Thymus (tissue), 11 donors: ENCODE data around the gene DNAJC24. TPM values are rescaled to one million over a fixed set of nuclear protein-coding genes. Genes with fewer than 3 reads are reported as not detected.

ENCODE experiments used
- DNase-seq, 9 donors: peaks; one replicate each; pipeline ENCODE4 v3.0.0-alpha.2; 2013; ENCODE audit warnings: low spot score in 9 of 9, low read depth in 6 of 9, missing footprints in 1 of 9
- H3K27ac ChIP-seq, 2 donors: one replicate each; pipeline ENCODE4 v1.5.1; 2013; ENCODE audit warnings: control low read depth in 1 of 2, low read depth in 1 of 2, low read length in 1 of 2, mild to moderate bottlenecking in 1 of 2, moderate library complexity in 1 of 2
- H3K27me3 ChIP-seq, 2 donors: one replicate each; pipeline ENCODE4 v1.5.1; 2013; ENCODE audit warnings: low read length in 1 of 2; ENCODE audit not compliant: control insufficient read depth in 2 of 2, insufficient read depth in 1 of 2
- H3K36me3 ChIP-seq, 2 donors: one replicate each; pipeline ENCODE4 v1.5.1; 2013; ENCODE audit warnings: low read length in 1 of 2, mild to moderate bottlenecking in 1 of 2, moderate library complexity in 1 of 2; ENCODE audit not compliant: control insufficient read depth in 2 of 2, insufficient read depth in 2 of 2
- H3K4me1 ChIP-seq, 2 donors: one replicate each; pipeline ENCODE4 v1.5.1; 2013; ENCODE audit warnings: low read length in 2 of 2; ENCODE audit not compliant: control insufficient read depth in 2 of 2, insufficient read depth in 2 of 2
- H3K4me3 ChIP-seq, 2 donors: one replicate each; pipeline ENCODE4 v1.5.1; 2013; ENCODE audit warnings: low read length in 2 of 2, control low read depth in 1 of 2, mild to moderate bottlenecking in 1 of 2
- H3K9me3 ChIP-seq, 2 donors: one replicate each; pipeline ENCODE4 v1.5.1; 2013; ENCODE audit warnings: low read length in 1 of 2, mild to moderate bottlenecking in 1 of 2; ENCODE audit not compliant: control insufficient read depth in 2 of 2, insufficient read depth in 1 of 2
- WGBS: extraction: QIAGEN DNeasy Blood & Tissue Kit; methylation state at CpG from one replicate; pipeline ENCODE4 v1.1.7; 2013; 5-methylcytosine and 5-hydroxymethylcytosine counted together
- polyA plus RNA-seq: library from polyadenylated mRNA; stranded (reverse); fragments of 200-250 nt; gene quantifications from one replicate; pipeline ENCODE4 v1.2.3, GENCODE V29; 2013
- total RNA-seq: library from RNA; stranded (reverse); fragments of 120-200 nt; gene quantifications from one replicate; pipeline ENCODE4 v1.2.4, GENCODE V29; 2013
- donor health status: healthy.

Gene DNAJC24
- total and polyA plus RNA-seq, 2 donors: 8.8 to 12.1 TPM

DNA sequence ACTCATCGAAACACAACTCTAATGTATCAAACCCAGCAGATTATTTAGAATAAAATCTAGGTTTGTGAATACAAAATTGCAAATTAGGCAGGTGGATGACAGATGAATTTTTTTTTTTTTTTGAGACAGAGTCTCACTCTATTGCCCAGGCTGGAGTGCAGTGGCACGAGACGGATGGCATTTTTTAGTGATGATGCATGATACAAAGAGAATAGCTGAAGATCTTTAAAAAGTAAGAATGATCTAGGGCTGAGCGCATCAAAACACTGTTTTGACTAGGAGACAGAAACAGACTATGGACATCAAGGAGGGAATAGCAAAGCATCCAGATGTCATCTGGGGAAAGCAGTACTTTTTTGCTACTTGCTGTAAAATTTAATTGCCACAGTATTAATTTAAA lies 76.0 kb downstream of the DNAJC24 start:
- Histone ChIP-seq H3K27ac (no peak overlapping the region), H3K36me3 (no peaks in the 10 kb centered on the region), H3K27me3 (no peaks in the 10 kb centered on the region), H3K4me1 (no peaks in the 10 kb centered on the region), H3K9me3 (no peaks in the 10 kb centered on the region), H3K4me3 (no peak overlapping the region)
- WGBS: 98% methylated on average over 4 of the region's 4 CpGs
- DNase-seq: no peak

DNA sequence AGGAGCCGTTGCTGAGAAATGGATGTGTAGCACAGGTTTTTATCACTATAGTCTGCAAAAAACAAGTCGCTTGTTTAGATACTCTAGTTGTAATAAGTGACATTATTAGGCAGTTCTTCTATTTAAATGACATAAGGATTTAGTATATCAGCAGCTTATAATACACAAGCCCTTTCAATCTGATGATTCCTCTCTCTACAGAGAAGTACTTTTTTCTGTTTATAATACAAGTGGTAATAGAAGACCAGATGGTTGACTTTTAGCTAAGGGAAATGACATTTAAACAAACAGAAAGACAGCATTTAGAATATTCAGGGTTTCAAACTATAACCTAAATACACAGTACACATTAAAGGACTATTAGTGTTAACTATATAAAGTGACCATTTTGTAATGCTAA lies 79.4 kb downstream of the DNAJC24 start:
- Histone ChIP-seq H3K4me1 (no peaks in the 10 kb centered on the region), H3K4me3 (no peak overlapping the region), H3K27ac (no peak overlapping the region), H3K36me3 (no peaks in the 10 kb centered on the region), H3K9me3 (no peaks in the 10 kb centered on the region), H3K27me3 (no peaks in the 10 kb centered on the region)
- no peak for DNase-seq
- 97% methylated on average over 2 of the region's 2 CpGs for WGBS

DNA sequence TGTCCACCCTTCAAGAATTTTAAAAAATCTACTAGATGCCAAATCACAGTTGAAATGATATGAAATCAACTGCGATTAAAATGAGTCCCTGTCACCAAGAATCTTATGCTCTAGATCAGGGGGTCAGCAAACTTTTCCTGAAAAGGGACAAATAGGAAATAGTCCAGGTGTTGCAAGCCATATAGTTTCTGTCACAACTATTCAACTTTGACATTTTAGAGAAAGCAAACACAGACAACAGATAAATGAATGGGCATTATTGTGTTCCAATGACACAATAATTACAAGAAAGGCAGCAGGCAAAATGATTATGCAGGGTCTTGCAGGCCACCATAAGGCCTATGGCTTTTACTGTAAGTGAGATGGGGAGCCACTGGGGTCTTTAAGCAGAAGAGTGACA lies 81.2 kb downstream of the DNAJC24 start:
- Histone ChIP-seq H3K4me1 (no peaks in the 10 kb centered on the region), H3K27ac (no peak overlapping the region), H3K36me3 (no peaks in the 10 kb centered on the region), H3K27me3 (no peaks in the 10 kb centered on the region), H3K4me3 (no peak overlapping the region), H3K9me3 (no peaks in the 10 kb centered on the region)
- no peak for DNase-seq
- WGBS: 100% methylated on average over 1 of the region's 1 CpG

DNA sequence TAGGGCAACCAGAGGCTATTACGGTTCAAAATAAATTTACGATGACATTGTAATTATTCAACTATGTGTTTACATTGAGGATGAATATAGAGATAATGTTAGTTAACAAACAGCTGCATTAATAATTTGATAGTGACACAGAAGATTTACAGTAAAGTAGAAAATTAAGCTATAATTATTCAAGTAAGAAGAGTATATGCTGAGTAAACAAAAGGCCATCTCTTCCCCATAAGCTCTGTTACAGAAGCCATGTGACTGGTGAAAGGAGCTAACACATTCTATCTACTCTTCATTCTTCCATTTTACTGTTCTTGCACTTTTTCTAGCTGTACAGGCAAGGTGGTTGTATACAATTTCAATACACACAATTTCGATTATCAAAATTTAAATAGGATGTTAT lies 85.5 kb downstream of the DNAJC24 start:
- H3K27me3 ChIP-seq: no peaks in the 10 kb centered on the region
- no peak overlapping the region for H3K27ac ChIP-seq
- no peak overlapping the region for H3K4me3 ChIP-seq
- H3K4me1 ChIP-seq: no peaks in the 10 kb centered on the region
- no peaks in the 10 kb centered on the region for H3K9me3 ChIP-seq
- whole genome bisulfite sequencing: 100% methylated on average over 3 of the region's 3 CpGs
- H3K36me3 ChIP-seq: no peaks in the 10 kb centered on the region
- DNase-seq: no peak

GRCh38 chr11:31464436-31464835 lies 94.8 kb downstream of the DNAJC24 start:
- no peak for DNase-seq
- Histone ChIP-seq H3K4me1 (no peaks in the 10 kb centered on the region), H3K27ac (no peak overlapping the region), H3K36me3 (no peaks in the 10 kb centered on the region), H3K27me3 (no peaks in the 10 kb centered on the region), H3K9me3 (no peaks in the 10 kb centered on the region), H3K4me3 (no peak overlapping the region)
- 99% methylated on average over 3 of the region's 3 CpGs for WGBS

DNA sequence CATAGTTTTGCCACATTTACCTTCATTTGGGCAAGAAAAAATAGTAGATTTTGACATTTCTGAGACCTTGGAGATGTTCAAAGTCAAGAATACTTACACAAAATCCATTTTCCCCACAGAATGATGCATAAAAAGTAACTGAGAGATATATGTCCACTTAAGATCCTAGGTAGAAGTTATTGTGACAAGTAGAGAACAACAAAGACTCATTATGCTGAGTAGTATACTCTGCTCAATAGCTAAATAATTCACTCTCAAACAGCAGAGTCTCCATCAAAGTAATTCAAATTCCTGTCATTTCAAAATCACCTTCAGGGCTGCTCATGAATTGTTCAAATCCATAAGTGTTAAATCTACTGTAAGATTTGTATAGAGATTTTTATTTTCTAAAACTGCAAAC lies 104.4 kb downstream of the DNAJC24 start:
- Histone ChIP-seq H3K27ac (no peak overlapping the region), H3K9me3 (no peaks in the 10 kb centered on the region), H3K27me3 (no peaks in the 10 kb centered on the region), H3K36me3 (no peaks in the 10 kb centered on the region), H3K4me1 (no peaks in the 10 kb centered on the region), H3K4me3 (no peak overlapping the region)
- DNase-seq: no peak

GRCh38 chr11:31477528-31478222 lies 108.0 kb downstream of the DNAJC24 start:
- Histone ChIP-seq H3K27me3 (no peaks in the 10 kb centered on the region), H3K36me3 (no peaks in the 10 kb centered on the region), H3K9me3 (no peaks in the 10 kb centered on the region), H3K4me3 (no peak overlapping the region), H3K27ac (no peak overlapping the region), H3K4me1 (no peaks in the 10 kb centered on the region)
- no peak for DNase-seq
- WGBS: 98% methylated on average over 6 of the region's 6 CpGs

DNA sequence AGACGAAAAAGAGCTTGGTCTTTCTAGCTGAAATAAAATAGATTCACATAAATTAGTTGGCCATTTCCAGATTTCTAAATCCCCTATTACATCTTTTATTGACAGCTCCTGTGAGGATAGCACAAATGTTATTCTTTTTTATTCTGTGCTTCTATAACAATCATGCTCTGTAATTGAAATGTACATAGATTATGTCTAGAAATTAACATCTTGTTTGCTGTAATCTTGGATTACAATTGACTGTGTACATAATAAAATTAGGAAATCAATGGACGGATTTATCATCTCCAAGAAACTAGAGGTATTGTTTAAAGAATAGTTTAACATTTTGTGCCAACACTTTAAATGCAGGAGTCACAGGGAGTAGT lies 108.5 kb downstream of the DNAJC24 start:
- DNase-seq: no peak
- 98% methylated on average over 2 of the region's 2 CpGs for WGBS
- no peaks in the 10 kb centered on the region for H3K9me3 ChIP-seq
- no peaks in the 10 kb centered on the region for H3K27me3 ChIP-seq
- H3K36me3 ChIP-seq: no peaks in the 10 kb centered on the region
- no peak overlapping the region for H3K4me3 ChIP-seq
- no peak overlapping the region for H3K27ac ChIP-seq
- H3K4me1 ChIP-seq: no peaks in the 10 kb centered on the region

DNA sequence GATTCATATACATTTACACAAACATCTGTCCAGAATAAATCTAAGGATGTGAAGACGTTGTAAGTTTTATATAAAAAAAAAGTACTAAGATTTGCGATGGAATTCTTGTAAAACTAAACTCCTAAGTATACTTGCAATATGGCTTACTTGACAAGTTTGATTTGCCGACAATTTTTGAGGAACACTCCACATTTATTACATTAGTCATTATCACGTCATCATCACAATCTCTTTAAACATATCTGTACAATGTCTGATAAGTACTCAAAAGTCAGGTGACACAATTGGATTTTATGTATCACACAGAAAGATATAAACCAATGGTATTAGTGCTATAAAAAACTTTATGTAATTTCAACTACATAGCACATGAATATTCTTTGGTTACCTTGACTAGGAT lies 109.4 kb downstream of the DNAJC24 start:
- H3K36me3 ChIP-seq: no peaks in the 10 kb centered on the region
- no peaks in the 10 kb centered on the region for H3K4me1 ChIP-seq
- no peaks in the 10 kb centered on the region for H3K9me3 ChIP-seq
- WGBS: 98% methylated on average over 4 of the region's 4 CpGs
- DNase-seq: no peak
- no peaks in the 10 kb centered on the region for H3K27me3 ChIP-seq
- no peak overlapping the region for H3K27ac ChIP-seq
- no peak overlapping the region for H3K4me3 ChIP-seq

GRCh38 chr11:31480930-31481329 lies 111.3 kb downstream of the DNAJC24 start:
- Histone ChIP-seq H3K9me3 (no peaks in the 10 kb centered on the region), H3K4me3 (no peak overlapping the region), H3K27ac (no peak overlapping the region), H3K4me1 (no peaks in the 10 kb centered on the region), H3K36me3 (no peaks in the 10 kb centered on the region), H3K27me3 (no peaks in the 10 kb centered on the region)
- WGBS: 98% methylated on average over 3 of the region's 3 CpGs
- DNase-seq: no peak
